Tibial nerve (tissue), 3 donors: ENCODE data around the gene TLE7.

Source experiments
- POLR2A ChIP-seq, 2 donors: fragments of 450-650 bp; IDR thresholded peaks; one replicate each; pipeline ENCODE4 v1.6.1; 2017; ENCODE audit warnings: antibody characterized with exemption in 2 of 2, mild to moderate bottlenecking in 2 of 2, moderate library complexity in 2 of 2
- TF ChIP-seq, protein P1 (sequence below), 5 experiments: fragments of 200-600 bp in 3 of 5; fragments of 450-650 bp in 2 of 5; sonication (generic) in 3 of 5; IDR thresholded peaks; one replicate each; pipeline ENCODE4 v1.5.1; 2016 to 2019; ENCODE audit warnings: antibody characterized with exemption in 5 of 5, mild to moderate bottlenecking in 3 of 5, moderate library complexity in 2 of 5

DNA sequence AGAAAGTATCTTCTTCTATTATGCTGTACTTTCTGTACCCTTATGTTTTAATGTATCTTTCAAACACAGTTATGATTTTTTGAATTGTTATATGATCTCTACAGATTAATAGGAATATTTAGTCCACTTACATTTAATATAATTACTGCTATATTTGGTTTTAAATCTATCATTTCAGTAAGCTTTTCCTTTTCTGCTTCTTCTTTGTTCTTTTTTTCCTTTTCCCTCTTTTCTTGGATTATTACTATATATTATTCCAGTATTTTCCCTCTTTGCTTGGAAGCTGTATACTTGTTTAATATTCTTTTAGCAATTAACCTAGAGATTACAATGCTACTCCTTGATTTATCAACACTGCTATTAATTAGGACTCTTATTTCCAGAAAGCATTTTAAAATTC is 13.5 kb downstream of the TLE7 start:
- no peak for TF ChIP-seq POLR2A (IDR thresholded peaks at IDR 0.05)
- TF ChIP-seq, protein P1, sequence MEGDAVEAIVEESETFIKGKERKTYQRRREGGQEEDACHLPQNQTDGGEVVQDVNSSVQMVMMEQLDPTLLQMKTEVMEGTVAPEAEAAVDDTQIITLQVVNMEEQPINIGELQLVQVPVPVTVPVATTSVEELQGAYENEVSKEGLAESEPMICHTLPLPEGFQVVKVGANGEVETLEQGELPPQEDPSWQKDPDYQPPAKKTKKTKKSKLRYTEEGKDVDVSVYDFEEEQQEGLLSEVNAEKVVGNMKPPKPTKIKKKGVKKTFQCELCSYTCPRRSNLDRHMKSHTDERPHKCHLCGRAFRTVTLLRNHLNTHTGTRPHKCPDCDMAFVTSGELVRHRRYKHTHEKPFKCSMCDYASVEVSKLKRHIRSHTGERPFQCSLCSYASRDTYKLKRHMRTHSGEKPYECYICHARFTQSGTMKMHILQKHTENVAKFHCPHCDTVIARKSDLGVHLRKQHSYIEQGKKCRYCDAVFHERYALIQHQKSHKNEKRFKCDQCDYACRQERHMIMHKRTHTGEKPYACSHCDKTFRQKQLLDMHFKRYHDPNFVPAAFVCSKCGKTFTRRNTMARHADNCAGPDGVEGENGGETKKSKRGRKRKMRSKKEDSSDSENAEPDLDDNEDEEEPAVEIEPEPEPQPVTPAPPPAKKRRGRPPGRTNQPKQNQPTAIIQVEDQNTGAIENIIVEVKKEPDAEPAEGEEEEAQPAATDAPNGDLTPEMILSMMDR (IDR thresholded peaks at IDR 0.05): no peak
